HepG2 (cell line): Measurements from ENCODE around the gene DDR2. TPM values are rescaled to one million over a fixed set of nuclear protein-coding genes. Genes with fewer than 3 reads are reported as not detected.

Source experiments
- BCL6 ChIP-seq: IDR thresholded peaks from 2 replicates; pipeline ENCODE4 v1.6.1; 2016; ENCODE audit warnings: missing genetic modification reagents, missing compliant biosample characterization
- CCDC6 ChIP-seq: sonication (generic); formaldehyde crosslinking; IDR thresholded peaks from 2 replicates; pipeline ENCODE4 v1.8.1; 2022; ENCODE audit warnings: mild to moderate bottlenecking, missing genetic modification reagents, moderate library complexity
- KLF12 ChIP-seq: sonication (generic); formaldehyde crosslinking; IDR thresholded peaks from 2 replicates; pipeline ENCODE4 v1.4.0; 2020; ENCODE audit warnings: missing genetic modification reagents, borderline replicate concordance
- MBNL3 ChIP-seq: fragments of 250-450 bp; sonication (Bioruptor Pico); conservative IDR thresholded peaks from 2 replicates; pipeline ENCODE4 v1.8.0; 2022; ENCODE audit warnings: mild to moderate bottlenecking, inconsistent platforms
- NR3C1 ChIP-seq: sonication (generic); formaldehyde crosslinking; IDR thresholded peaks from 2 replicates; pipeline ENCODE4 v1.4.0; 2020; ENCODE audit warnings: missing genetic modification reagents
- SMYD3 ChIP-seq: sonication (generic); formaldehyde crosslinking; IDR thresholded peaks from 2 replicates; pipeline ENCODE4 v1.8.1; 2023; ENCODE audit warnings: mild to moderate bottlenecking, missing genetic modification reagents
- SP2 ChIP-seq: sonication (generic); formaldehyde crosslinking; IDR thresholded peaks from 2 replicates; pipeline ENCODE4 v1.5.1; 2020; ENCODE audit warnings: mild to moderate bottlenecking, missing genetic modification reagents
- ZNF343 ChIP-seq: sonication (generic); formaldehyde crosslinking; IDR thresholded peaks from 2 replicates; pipeline ENCODE4 v1.4.0; 2020; ENCODE audit warnings: mild to moderate bottlenecking, missing genetic modification reagents
- ZNF773 ChIP-seq: sonication (generic); formaldehyde crosslinking; IDR thresholded peaks from 2 replicates; pipeline ENCODE4 v1.4.0; 2020; ENCODE audit warnings: missing genetic modification reagents, borderline replicate concordance
- ZNF891 ChIP-seq: sonication (generic); formaldehyde crosslinking; IDR thresholded peaks from 2 replicates; pipeline ENCODE4 v1.5.0; 2020; ENCODE audit warnings: mild to moderate bottlenecking, missing genetic modification reagents
- ZSCAN31 ChIP-seq: sonication (generic); formaldehyde crosslinking; IDR thresholded peaks from 2 replicates; pipeline ENCODE4 v1.5.0; 2020; ENCODE audit warnings: low read depth, mild to moderate bottlenecking, missing genetic modification reagents
- polyA plus RNA-seq, 8 experiments: library from polyadenylated mRNA; depleted of rRNA in 3 of 8; stranded (reverse) in 7 of 8; unstranded in 1 of 8; fragments of >200 nt; fragmentation: Illumina TruSeq in 4 of 8; extraction: Trizol in 4 of 8; gene quantifications; 2 replicates each; pipeline versions ENCODE4 v1.2.1 to v1.2.3, GENCODE V29; 2011 to 2016; ENCODE audit warnings: low read depth in 4 of 8, missing spikeins in 1 of 8, mixed read lengths in 1 of 8; ENCODE audit not compliant: insufficient read depth in 1 of 8
- total RNA-seq, 5 experiments: library from RNA; depleted of rRNA; stranded (reverse); fragments of >200 nt; fragmentation: Illumina TruSeq; extraction: Trizol; gene quantifications; 2 replicates each; pipeline ENCODE4 v1.2.3, GENCODE V29; 2016; ENCODE audit warnings: low read depth in 1 of 5
- TF ChIP-seq, protein P1 (sequence below): sonication (generic); formaldehyde crosslinking; IDR thresholded peaks from 2 replicates; pipeline ENCODE4 v1.8.0; 2022; ENCODE audit warnings: missing genetic modification reagents, mild to moderate bottlenecking, moderate library complexity, borderline replicate concordance
- TF ChIP-seq, protein P2 (sequence below): IDR thresholded peaks from 2 replicates; pipeline ENCODE4 v1.6.1; 2016; ENCODE audit warnings: missing compliant biosample characterization, missing genetic modification reagents, borderline replicate concordance
- TF ChIP-seq, protein P3 (sequence below): sonication (generic); formaldehyde crosslinking; IDR thresholded peaks from 2 replicates; pipeline ENCODE4 v1.4.0; 2020; ENCODE audit warnings: missing genetic modification reagents
- TF ChIP-seq, protein P4 (sequence below): sonication (generic); formaldehyde crosslinking; conservative IDR thresholded peaks from 2 replicates; pipeline ENCODE4 v1.4.0; 2020; ENCODE audit warnings: mild to moderate bottlenecking, missing genetic modification reagents, moderate library complexity
- TF ChIP-seq, protein P5 (sequence below): sonication (generic); formaldehyde crosslinking; IDR thresholded peaks from 2 replicates; pipeline ENCODE4 v1.5.0; 2020; ENCODE audit warnings: missing genetic modification reagents
- TF ChIP-seq, protein P6 (sequence below): sonication (generic); formaldehyde crosslinking; IDR thresholded peaks from 2 replicates; pipeline ENCODE4 v1.4.0; 2020; ENCODE audit warnings: missing genetic modification reagents

DDR2 gene
- total and polyA plus RNA-seq, 2 of the 13 experiments (the other 11 are each of a cell fraction or from before 2014, with no cell fraction given), result 0.36 to 0.38 TPM

DNA sequence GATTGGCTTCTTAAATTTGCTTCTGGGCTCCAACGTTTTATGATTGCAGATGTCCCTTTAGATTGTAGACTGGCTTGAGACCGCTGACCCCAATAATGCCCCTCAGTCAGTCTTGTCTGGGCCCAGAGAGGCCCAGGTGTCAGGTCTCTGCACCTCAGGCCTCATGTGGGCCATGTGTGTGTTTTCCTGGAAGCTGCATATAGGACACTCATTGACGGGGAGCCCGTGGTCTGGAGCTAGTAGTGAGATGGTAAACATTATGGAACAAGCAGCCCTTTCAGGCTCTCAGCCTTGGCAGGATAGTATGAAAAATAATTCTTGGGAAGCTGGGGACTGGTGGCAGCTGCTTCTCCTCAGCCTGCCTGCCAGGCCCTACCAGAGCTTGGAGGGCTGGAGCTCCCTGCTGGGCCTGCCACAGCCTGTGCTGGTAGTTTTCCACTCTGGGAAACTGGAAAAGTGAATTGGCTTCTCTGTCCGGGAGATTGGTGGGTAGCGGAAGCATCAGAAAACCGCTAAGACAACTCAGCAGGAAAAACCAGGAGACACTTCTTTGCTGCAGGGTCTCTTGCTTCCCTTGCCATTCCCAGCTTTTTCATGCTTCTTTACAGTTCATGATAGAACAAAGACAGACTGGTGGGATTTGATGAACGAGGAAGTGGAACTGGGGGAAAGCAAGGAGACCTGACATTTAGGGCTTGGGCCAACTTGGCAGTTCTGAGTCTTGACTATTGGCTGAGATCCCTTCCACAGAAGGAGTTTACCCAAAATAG, 100.5 kb downstream of the DDR2 start (continued):
- TF ChIP-seq, protein P1, sequence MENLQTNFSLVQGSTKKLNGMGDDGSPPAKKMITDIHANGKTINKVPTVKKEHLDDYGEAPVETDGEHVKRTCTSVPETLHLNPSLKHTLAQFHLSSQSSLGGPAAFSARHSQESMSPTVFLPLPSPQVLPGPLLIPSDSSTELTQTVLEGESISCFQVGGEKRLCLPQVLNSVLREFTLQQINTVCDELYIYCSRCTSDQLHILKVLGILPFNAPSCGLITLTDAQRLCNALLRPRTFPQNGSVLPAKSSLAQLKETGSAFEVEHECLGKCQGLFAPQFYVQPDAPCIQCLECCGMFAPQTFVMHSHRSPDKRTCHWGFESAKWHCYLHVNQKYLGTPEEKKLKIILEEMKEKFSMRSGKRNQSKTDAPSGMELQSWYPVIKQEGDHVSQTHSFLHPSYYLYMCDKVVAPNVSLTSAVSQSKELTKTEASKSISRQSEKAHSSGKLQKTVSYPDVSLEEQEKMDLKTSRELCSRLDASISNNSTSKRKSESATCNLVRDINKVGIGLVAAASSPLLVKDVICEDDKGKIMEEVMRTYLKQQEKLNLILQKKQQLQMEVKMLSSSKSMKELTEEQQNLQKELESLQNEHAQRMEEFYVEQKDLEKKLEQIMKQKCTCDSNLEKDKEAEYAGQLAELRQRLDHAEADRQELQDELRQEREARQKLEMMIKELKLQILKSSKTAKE (CRISPR knock-in tag), result 0 out of 2 replicates have a peak, but pooled peaks have one; percentile 29
- no peak for TF ChIP-seq SMYD3 (CRISPR knock-in tag)
- no peak for TF ChIP-seq MBNL3
- TF ChIP-seq SP2 (CRISPR knock-in tag), result no peak
- no peak for TF ChIP-seq KLF12 (CRISPR knock-in tag)
- TF ChIP-seq ZNF773 (CRISPR knock-in tag), result 0 out of 2 replicates have a peak, but pooled peaks have one; percentile 28
- TF ChIP-seq, protein P2, sequence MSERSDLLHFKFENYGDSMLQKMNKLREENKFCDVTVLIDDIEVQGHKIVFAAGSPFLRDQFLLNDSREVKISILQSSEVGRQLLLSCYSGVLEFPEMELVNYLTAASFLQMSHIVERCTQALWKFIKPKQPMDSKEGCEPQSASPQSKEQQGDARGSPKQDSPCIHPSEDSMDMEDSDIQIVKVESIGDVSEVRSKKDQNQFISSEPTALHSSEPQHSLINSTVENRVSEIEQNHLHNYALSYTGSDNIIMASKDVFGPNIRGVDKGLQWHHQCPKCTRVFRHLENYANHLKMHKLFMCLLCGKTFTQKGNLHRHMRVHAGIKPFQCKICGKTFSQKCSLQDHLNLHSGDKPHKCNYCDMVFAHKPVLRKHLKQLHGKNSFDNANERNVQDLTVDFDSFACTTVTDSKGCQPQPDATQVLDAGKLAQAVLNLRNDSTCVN (CRISPR knock-in tag), result peak; percentile 61; the same call in 1 of the 2 replicates
- no peak for TF ChIP-seq ZNF891 (CRISPR knock-in tag)
- 0 out of 2 replicates have a peak, but pooled peaks have one; percentile 43 for TF ChIP-seq ZSCAN31
- peak; percentile 93 for TF ChIP-seq BCL6 (CRISPR knock-in tag)
- peak; percentile 49; the same call in 1 of the 2 replicates for TF ChIP-seq CCDC6 (CRISPR knock-in tag)
- TF ChIP-seq, protein P3, sequence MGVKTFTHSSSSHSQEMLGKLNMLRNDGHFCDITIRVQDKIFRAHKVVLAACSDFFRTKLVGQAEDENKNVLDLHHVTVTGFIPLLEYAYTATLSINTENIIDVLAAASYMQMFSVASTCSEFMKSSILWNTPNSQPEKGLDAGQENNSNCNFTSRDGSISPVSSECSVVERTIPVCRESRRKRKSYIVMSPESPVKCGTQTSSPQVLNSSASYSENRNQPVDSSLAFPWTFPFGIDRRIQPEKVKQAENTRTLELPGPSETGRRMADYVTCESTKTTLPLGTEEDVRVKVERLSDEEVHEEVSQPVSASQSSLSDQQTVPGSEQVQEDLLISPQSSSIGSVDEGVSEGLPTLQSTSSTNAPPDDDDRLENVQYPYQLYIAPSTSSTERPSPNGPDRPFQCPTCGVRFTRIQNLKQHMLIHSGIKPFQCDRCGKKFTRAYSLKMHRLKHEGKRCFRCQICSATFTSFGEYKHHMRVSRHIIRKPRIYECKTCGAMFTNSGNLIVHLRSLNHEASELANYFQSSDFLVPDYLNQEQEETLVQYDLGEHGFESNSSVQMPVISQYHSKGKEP (CRISPR knock-in tag), result peak; percentile 86
- TF ChIP-seq, protein P4, sequence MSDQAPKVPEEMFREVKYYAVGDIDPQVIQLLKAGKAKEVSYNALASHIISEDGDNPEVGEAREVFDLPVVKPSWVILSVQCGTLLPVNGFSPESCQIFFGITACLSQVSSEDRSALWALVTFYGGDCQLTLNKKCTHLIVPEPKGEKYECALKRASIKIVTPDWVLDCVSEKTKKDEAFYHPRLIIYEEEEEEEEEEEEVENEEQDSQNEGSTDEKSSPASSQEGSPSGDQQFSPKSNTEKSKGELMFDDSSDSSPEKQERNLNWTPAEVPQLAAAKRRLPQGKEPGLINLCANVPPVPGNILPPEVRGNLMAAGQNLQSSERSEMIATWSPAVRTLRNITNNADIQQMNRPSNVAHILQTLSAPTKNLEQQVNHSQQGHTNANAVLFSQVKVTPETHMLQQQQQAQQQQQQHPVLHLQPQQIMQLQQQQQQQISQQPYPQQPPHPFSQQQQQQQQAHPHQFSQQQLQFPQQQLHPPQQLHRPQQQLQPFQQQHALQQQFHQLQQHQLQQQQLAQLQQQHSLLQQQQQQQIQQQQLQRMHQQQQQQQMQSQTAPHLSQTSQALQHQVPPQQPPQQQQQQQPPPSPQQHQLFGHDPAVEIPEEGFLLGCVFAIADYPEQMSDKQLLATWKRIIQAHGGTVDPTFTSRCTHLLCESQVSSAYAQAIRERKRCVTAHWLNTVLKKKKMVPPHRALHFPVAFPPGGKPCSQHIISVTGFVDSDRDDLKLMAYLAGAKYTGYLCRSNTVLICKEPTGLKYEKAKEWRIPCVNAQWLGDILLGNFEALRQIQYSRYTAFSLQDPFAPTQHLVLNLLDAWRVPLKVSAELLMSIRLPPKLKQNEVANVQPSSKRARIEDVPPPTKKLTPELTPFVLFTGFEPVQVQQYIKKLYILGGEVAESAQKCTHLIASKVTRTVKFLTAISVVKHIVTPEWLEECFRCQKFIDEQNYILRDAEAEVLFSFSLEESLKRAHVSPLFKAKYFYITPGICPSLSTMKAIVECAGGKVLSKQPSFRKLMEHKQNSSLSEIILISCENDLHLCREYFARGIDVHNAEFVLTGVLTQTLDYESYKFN (CRISPR knock-in tag), result 0 out of 2 replicates have a peak, but pooled peaks have one; percentile 9
- TF ChIP-seq ZNF343 (CRISPR knock-in tag), result peak; percentile 44; the same call in 1 of the 2 replicates
- TF ChIP-seq, protein P5, sequence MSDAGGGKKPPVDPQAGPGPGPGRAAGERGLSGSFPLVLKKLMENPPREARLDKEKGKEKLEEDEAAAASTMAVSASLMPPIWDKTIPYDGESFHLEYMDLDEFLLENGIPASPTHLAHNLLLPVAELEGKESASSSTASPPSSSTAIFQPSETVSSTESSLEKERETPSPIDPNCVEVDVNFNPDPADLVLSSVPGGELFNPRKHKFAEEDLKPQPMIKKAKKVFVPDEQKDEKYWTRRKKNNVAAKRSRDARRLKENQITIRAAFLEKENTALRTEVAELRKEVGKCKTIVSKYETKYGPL (CRISPR knock-in tag), result 0 out of 2 replicates have a peak, but pooled peaks have one; percentile 28
- TF ChIP-seq, protein P6, sequence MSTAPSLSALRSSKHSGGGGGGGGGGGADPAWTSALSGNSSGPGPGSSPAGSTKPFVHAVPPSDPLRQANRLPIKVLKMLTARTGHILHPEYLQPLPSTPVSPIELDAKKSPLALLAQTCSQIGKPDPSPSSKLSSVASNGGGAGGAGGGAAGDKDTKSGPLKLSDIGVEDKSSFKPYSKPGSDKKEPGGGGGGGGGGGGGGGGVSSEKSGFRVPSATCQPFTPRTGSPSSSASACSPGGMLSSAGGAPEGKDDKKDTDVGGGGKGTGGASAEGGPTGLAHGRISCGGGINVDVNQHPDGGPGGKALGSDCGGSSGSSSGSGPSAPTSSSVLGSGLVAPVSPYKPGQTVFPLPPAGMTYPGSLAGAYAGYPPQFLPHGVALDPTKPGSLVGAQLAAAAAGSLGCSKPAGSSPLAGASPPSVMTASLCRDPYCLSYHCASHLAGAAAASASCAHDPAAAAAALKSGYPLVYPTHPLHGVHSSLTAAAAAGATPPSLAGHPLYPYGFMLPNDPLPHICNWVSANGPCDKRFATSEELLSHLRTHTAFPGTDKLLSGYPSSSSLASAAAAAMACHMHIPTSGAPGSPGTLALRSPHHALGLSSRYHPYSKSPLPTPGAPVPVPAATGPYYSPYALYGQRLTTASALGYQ (CRISPR knock-in tag), result no peak
- TF ChIP-seq NR3C1 (CRISPR knock-in tag), result no peak
